MM.1S (cell line): ENCODE results near the gene GRM1.

Source experiments
- DNase-seq: peaks from one replicate; pipeline ENCODE4 v3.0.0-alpha.2; 2015
- H2AFZ ChIP-seq: fragments of 300-600 bp; sonication (generic); 2 replicates; pipeline ENCODE4 v1.6.0; 2016; ENCODE audit warnings: antibody characterized with exemption, low read length
- H3F3A ChIP-seq: fragments of 300-600 bp; sonication (generic); 2 replicates; pipeline ENCODE4 v1.6.1; 2016; ENCODE audit warnings: mild to moderate bottlenecking, antibody characterized with exemption, low read length, moderate library complexity, mixed read lengths; ENCODE audit not compliant: insufficient read depth
- H3K27ac ChIP-seq: fragments of 300-600 bp; sonication (generic); 2 replicates; pipeline ENCODE4 v1.5.1; 2016; ENCODE audit warnings: mild to moderate bottlenecking, low read length
- H3K27me3 ChIP-seq: fragments of 300-600 bp; sonication (generic); replicated peaks from 2 replicates; pipeline ENCODE4 v1.6.0; 2016; ENCODE audit warnings: low read length; ENCODE audit not compliant: insufficient read depth
- H3K36me3 ChIP-seq: fragments of 300-600 bp; sonication (generic); replicated peaks from 2 replicates; pipeline ENCODE4 v1.6.1; 2016; ENCODE audit warnings: mild to moderate bottlenecking, low read length, mixed read lengths; ENCODE audit not compliant: insufficient read depth
- H3K4me1 ChIP-seq: fragments of 300-600 bp; sonication (generic); 2 replicates; pipeline ENCODE4 v1.6.1; 2016; ENCODE audit warnings: low read length, mixed read lengths
- H3K4me2 ChIP-seq: fragments of 300-600 bp; sonication (generic); 2 replicates; pipeline ENCODE4 v1.6.0; 2016; ENCODE audit warnings: low read depth, low read length
- H3K4me3 ChIP-seq: fragments of 300-600 bp; sonication (generic); 2 replicates; pipeline ENCODE4 v1.5.1; 2016; ENCODE audit warnings: low read length, mixed read lengths
- H3K79me2 ChIP-seq: fragments of 300-600 bp; sonication (generic); 2 replicates; pipeline ENCODE4 v1.6.1; 2016; ENCODE audit warnings: mixed run types, low read length, mixed read lengths
- H3K9ac ChIP-seq: fragments of 300-600 bp; sonication (generic); 2 replicates; pipeline ENCODE4 v1.6.1; 2016; ENCODE audit warnings: low read length, mixed read lengths
- H3K9me2 ChIP-seq: fragments of 300-600 bp; sonication (generic); replicated peaks from 2 replicates; pipeline ENCODE4 v1.6.1; 2016; ENCODE audit warnings: mild to moderate bottlenecking, low read length, mixed read lengths; ENCODE audit not compliant: insufficient read depth
- H3K9me3 ChIP-seq: fragments of 300-600 bp; sonication (generic); replicated peaks from 2 replicates; pipeline ENCODE4 v1.6.1; 2016; ENCODE audit warnings: mild to moderate bottlenecking, low read length, mixed read lengths; ENCODE audit not compliant: insufficient read depth
- H4K20me1 ChIP-seq: fragments of 300-600 bp; sonication (generic); 2 replicates; pipeline ENCODE4 v1.6.1; 2016; ENCODE audit warnings: mild to moderate bottlenecking, low read length, moderate library complexity, mixed read lengths; ENCODE audit not compliant: insufficient read depth
- CTCF ChIP-seq: fragments of 300-600 bp; sonication (generic); IDR thresholded peaks from 2 replicates; pipeline ENCODE4 v1.5.1; 2016; ENCODE audit warnings: antibody characterized with exemption, low read length, mixed read lengths
- EZH2 ChIP-seq: fragments of 300-600 bp; sonication (generic); optimal IDR thresholded peaks from 2 replicates; pipeline ENCODE3; 2017; ENCODE audit warnings: low read depth, mild to moderate bottlenecking, antibody characterized with exemption, low read length, mixed read lengths
- EZH2phosphoT487 ChIP-seq: fragments of 300-600 bp; sonication (generic); IDR thresholded peaks from 2 replicates; pipeline ENCODE4 v1.6.1; 2018; ENCODE audit warnings: antibody characterized with exemption, low read length

The GRM1 gene

DNA sequence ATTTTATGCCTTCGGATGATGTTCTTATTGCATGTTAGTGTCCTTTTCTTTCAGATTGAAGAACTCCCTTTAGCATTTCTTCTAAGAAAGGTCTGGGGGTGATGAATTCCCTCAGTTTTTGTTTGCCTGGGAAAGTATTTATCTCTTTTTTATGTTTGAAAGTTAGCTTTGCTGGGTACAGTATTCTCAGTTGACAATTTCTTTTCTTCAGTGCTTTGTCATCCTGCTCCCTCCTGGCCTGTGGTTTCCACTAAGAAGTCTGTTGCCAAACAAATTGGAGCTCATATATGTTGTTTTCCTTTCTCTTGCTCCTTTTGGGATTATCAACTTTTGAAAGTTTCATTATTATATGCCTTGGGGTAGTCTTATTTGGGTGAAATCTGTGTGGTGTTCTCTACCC lies 11.5 kb downstream of the GRM1 start:
- Histone ChIP-seq H3F3A (no peaks in the 10 kb centered on the region), H3K4me2 (no peak overlapping the region), H3K9me3 (no peaks in the 10 kb centered on the region), H2AFZ (no peak overlapping the region), H3K9me2 (no peaks in the 10 kb centered on the region), H4K20me1 (no peaks in the 10 kb centered on the region), H3K36me3 (no peaks in the 10 kb centered on the region), H3K4me1 (no peaks in the 10 kb centered on the region), H3K9ac (no peak overlapping the region), H3K4me3 (no peak overlapping the region), H3K27ac (no peak overlapping the region), H3K79me2 (no peaks in the 10 kb centered on the region), H3K27me3 (no peaks in the 10 kb centered on the region)
- no peak for DNase-seq
- no peak for TF ChIP-seq CTCF
- no peak for TF ChIP-seq EZH2

DNA sequence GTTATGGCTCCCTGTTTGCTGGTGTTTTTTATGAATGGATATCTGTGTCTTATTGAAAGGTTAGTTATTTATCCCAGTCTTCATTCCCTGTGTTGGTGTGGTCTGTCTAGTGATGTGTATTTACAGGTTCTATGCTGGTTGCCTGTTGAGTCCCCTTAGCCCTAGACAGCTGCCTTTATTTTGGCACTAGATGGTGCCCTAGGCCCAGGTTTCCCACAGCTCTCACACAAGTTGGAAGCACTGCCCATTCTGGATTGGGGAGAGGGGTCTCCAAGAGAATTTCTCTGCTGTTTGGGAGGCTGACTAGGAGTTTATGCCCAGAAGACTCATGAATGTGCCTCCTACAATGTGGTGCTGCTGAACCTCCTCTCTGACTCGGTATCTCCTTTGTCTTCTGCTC lies 12.4 kb downstream of the GRM1 start:
- no peaks in the 10 kb centered on the region for H3F3A ChIP-seq
- no peaks in the 10 kb centered on the region for H3K9me3 ChIP-seq
- H3K79me2 ChIP-seq: no peaks in the 10 kb centered on the region
- H3K4me3 ChIP-seq: no peak overlapping the region
- H3K27ac ChIP-seq: no peak overlapping the region
- no peaks in the 10 kb centered on the region for H3K27me3 ChIP-seq
- TF ChIP-seq EZH2phosphoT487 (no peak), EZH2 (no peak), CTCF (peak; percentile 30)
- H4K20me1 ChIP-seq: no peaks in the 10 kb centered on the region
- no peak overlapping the region for H3K9ac ChIP-seq
- H3K36me3 ChIP-seq: no peaks in the 10 kb centered on the region
- H3K4me2 ChIP-seq: no peak overlapping the region
- no peaks in the 10 kb centered on the region for H3K4me1 ChIP-seq
- peak; percentile 16 for DNase-seq
- H2AFZ ChIP-seq: no peak overlapping the region
- H3K9me2 ChIP-seq: no peaks in the 10 kb centered on the region

- TF ChIP-seq EZH2 (no peak), EZH2phosphoT487 (no peak), CTCF (no peak)
- no peak overlapping the region for H3K27ac ChIP-seq
- H2AFZ ChIP-seq: no peak overlapping the region
- no peaks in the 10 kb centered on the region for H3K9me3 ChIP-seq
- no peak overlapping the region for H3K9ac ChIP-seq
- no peaks in the 10 kb centered on the region for H3K9me2 ChIP-seq
- no peaks in the 10 kb centered on the region for H3K79me2 ChIP-seq
- H3K27me3 ChIP-seq: no peaks in the 10 kb centered on the region
- no peaks in the 10 kb centered on the region for H4K20me1 ChIP-seq
- no peak for DNase-seq
- H3K4me2 ChIP-seq: no peak overlapping the region
- no peak overlapping the region for H3K4me3 ChIP-seq
- H3K4me1 ChIP-seq: no peaks in the 10 kb centered on the region
- no peaks in the 10 kb centered on the region for H3F3A ChIP-seq
- H3K36me3 ChIP-seq: no peaks in the 10 kb centered on the region
Observed at GRCh38 chr6:146047371-146047770, 18.5 kb downstream of the GRM1 start.

- no peaks in the 10 kb centered on the region for H3K79me2 ChIP-seq
- H3K36me3 ChIP-seq: no peaks in the 10 kb centered on the region
- no peak for TF ChIP-seq EZH2phosphoT487
- TF ChIP-seq CTCF: no peak
- no peak for TF ChIP-seq EZH2
- H3K9ac ChIP-seq: no peak overlapping the region
- no peak for DNase-seq
- H3K4me1 ChIP-seq: no peaks in the 10 kb centered on the region
- H3K9me2 ChIP-seq: no peaks in the 10 kb centered on the region
- no peak overlapping the region for H2AFZ ChIP-seq
- no peak overlapping the region for H3K4me2 ChIP-seq
- no peak overlapping the region for H3K27ac ChIP-seq
- H3F3A ChIP-seq: no peaks in the 10 kb centered on the region
- no peaks in the 10 kb centered on the region for H3K9me3 ChIP-seq
- no peaks in the 10 kb centered on the region for H3K27me3 ChIP-seq
- H4K20me1 ChIP-seq: no peaks in the 10 kb centered on the region
- H3K4me3 ChIP-seq: no peak overlapping the region
Observed at GRCh38 chr6:146050168-146050567, 21.3 kb downstream of the GRM1 start.
